HEK293 (cell line): ENCODE results near the gene SLX1A.
"Not testable (repeated sequence)": the region's sequence is repeated elsewhere in the genome, so short reads cannot be mapped to it uniquely, and the experiment has no call there.

ENCODE experiments used
- CTCF ChIP-seq: fragments of 450-650 bp; formaldehyde crosslinking; IDR thresholded peaks from 2 replicates; pipeline ENCODE4 v1.5.1; 2016; ENCODE audit warnings: missing biosample characterization, missing genetic modification characterization
- SP2 ChIP-seq: fragments of 450-650 bp; formaldehyde crosslinking; IDR thresholded peaks from 2 replicates; pipeline ENCODE4 v1.5.1; 2016; ENCODE audit warnings: missing biosample characterization, missing genetic modification characterization
- ZBTB26 ChIP-seq: fragments of 450-650 bp; formaldehyde crosslinking; optimal IDR thresholded peaks from 2 replicates; pipeline ENCODE3; 2016; ENCODE audit warnings: missing biosample characterization, mild to moderate bottlenecking, missing genetic modification characterization
- ZSCAN5A ChIP-seq: fragments of 450-650 bp; formaldehyde crosslinking; IDR thresholded peaks from 2 replicates; pipeline ENCODE4 v1.5.1; 2016; ENCODE audit warnings: missing biosample characterization, missing genetic modification characterization

GRCh38 chr16:30193615-30194014, at the start of gene SLX1A, which contains the start of gene BOLA2B:
- TF ChIP-seq ZBTB26, CTCF, SP2, ZSCAN5A (tag by site-specific recombination): not testable (repeated sequence)
